Epidermal melanocyte (primary cell): Measurements from ENCODE around the gene IL21.
"Not testable (repeated sequence)": the region's sequence is repeated elsewhere in the genome, so short reads cannot be mapped to it uniquely, and the experiment has no call there.

Experiments
- DNase-seq: peaks from one replicate; pipeline ENCODE4 v3.0.0; 2011; ENCODE audit warnings: low spot score; ENCODE audit not compliant: insufficient read length

The IL21 gene

DNA sequence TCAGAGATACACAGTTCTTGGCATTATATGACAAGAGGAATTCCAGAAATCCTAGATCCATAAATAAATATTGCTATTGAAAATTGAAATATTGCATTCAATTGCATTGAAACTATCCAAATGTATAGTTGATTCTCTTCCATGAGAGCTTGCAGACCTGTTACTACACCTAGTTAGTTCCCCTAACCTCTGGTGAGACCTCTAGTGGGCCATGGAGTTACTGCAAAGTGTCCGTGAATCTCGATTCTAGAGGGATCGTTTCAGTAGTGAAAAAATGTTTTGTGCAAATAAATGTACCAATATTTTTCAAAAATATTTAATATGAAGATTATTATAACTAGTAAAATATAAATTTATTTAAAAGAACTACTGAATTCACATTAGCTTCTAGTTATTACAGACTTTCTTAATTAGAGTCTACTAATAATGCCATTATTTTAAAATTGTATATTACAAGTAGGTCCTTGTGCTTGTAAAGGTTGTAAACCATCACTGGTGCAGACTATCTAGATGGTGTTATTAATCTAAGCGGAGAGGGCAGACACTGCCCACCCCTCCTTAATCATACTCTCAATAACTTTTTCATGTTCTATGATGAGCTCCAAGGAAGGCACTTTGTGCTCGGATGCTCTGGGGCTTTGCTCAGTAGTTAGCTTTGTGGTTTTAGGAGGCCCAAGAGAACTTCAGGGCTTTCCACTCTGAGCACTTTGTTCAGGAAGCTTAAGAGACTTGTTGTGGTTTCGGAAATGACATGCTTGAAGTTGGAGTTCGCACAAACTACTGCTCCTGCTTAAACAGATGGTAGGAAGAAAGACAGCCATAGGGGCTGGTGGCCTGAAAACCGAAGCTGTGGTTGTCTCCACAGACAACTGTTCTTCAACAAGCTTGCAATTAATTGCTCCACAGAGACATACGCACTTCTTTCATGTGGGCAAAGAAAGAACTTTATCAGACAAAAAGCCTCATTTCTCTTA lies 42.8 kb downstream of the IL21 start:
- DNase-seq, result no peak

DNA sequence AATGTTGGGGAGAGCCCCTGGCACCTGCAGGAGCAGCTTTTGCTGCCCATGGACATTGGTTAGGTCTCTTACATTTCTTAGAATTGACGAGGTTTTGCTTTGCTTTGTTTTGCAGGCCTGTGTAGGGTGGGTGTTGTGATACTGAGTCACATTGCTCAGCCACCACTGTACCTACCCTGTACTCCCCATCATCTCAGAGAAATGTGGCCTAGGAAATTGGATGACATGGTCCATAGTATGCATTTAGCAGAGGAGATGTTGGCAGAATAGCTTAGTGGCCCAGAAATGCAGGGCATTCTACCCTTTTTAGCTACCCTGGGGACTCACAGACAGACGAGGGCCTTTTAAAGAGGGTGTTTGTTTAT lies 43.7 kb downstream of the IL21 start:
- no peak for DNase-seq

GRCh38 chr4:122576261-122577188 lies 44.3 kb downstream of the IL21 start:
- DNase-seq, result no peak

GRCh38 chr4:122574347-122574746 lies 46.5 kb downstream of the IL21 start:
- not testable (repeated sequence) for DNase-seq

GRCh38 chr4:122562449-122562848 lies 58.4 kb downstream of the IL21 start:
- no peak for DNase-seq
